Ecto neural progenitor cell (in vitro differentiated cells): ENCODE measurements around the gene PPP1R10.

Experiments used
- DNase-seq: peaks from one replicate; pipeline ENCODE4 v3.0.0-alpha.2; 2018; ENCODE audit warnings: low spot score

Gene PPP1R10

GRCh38 chr6:30556066-30556905 is 60.8 kb downstream of the PPP1R10 start, which contains the start of gene GNL1:
Gene GNL1, minus strand, starts transcription at chr6:30556489. Its CDS starts 286 bp downstream, at chr6:30556203.
- DNase-seq = peak; percentile 91

GRCh38 chr6:30555816-30556065 is 61.3 kb downstream of the PPP1R10 start:
- no peak for DNase-seq

GRCh38 chr6:30554962-30555815 is 61.9 kb downstream of the PPP1R10 start:
- DNase-seq = peak; percentile 72

- DNase-seq = no peak
These were observed 62.6 kb downstream of the PPP1R10 start for GRCh38 chr6:30554404-30554803.
